GM18499 (cell line): ENCODE measurements around the gene MSANTD3.
"Not testable (repeated sequence)": the region's sequence is repeated elsewhere in the genome, so short reads cannot be mapped to it uniquely, and the experiment has no call there.

Experiments
- ATAC-seq: cut with Tn5 transposase; IDR thresholded peaks from one replicate; pipeline ENCODE4 v1.9.1; 2021; ENCODE audit warnings: moderate number of reproducible peaks; ENCODE audit not compliant: insufficient read depth, unreplicated experiment

The MSANTD3 gene

GRCh38 chr9:100426530-100427365 lies at the start of gene MSANTD3:
Gene MSANTD3, plus strand, starts transcription at chr9:100427143. Its CDS starts 14,796 bp downstream, at chr9:100441939.
- no peak for ATAC-seq

GRCh38 chr9:100379862-100380261 lies 47.1 kb upstream of the MSANTD3 start:
- ATAC-seq = no peak

GRCh38 chr9:100392989-100393388 lies 34.0 kb upstream of the MSANTD3 start:
- ATAC-seq = not testable (repeated sequence)

GRCh38 chr9:100394032-100394695 lies 32.8 kb upstream of the MSANTD3 start:
- ATAC-seq = no peak

- ATAC-seq = no peak
Measured at GRCh38 chr9:100394816-100395215, 32.1 kb upstream of the MSANTD3 start.

GRCh38 chr9:100396769-100397168 lies 30.2 kb upstream of the MSANTD3 start:
- ATAC-seq = no peak

- no peak for ATAC-seq
Measured at GRCh38 chr9:100397529-100398266, 29.2 kb upstream of the MSANTD3 start.

- ATAC-seq = no peak
Measured at GRCh38 chr9:100401042-100401441, 25.9 kb upstream of the MSANTD3 start.

GRCh38 chr9:100406962-100407361 lies 20.0 kb upstream of the MSANTD3 start:
- no peak for ATAC-seq

GRCh38 chr9:100408546-100409175 lies 18.3 kb upstream of the MSANTD3 start:
- no peak for ATAC-seq

GRCh38 chr9:100409176-100409556 lies 17.8 kb upstream of the MSANTD3 start:
- ATAC-seq = no peak

- ATAC-seq = peak; percentile 98
Measured at GRCh38 chr9:100411472-100412283, 15.3 kb upstream of the MSANTD3 start.

- no peak for ATAC-seq
Measured at GRCh38 chr9:100413839-100414420, 13.0 kb upstream of the MSANTD3 start.

- ATAC-seq = no peak
Measured at GRCh38 chr9:100417815-100418214, 9.1 kb upstream of the MSANTD3 start.

GRCh38 chr9:100419166-100419565 lies 7.8 kb upstream of the MSANTD3 start:
- ATAC-seq = no peak

GRCh38 chr9:100421116-100421515 lies 5.8 kb upstream of the MSANTD3 start:
- ATAC-seq = not testable (repeated sequence)

GRCh38 chr9:100425758-100426157 lies 1.2 kb upstream of the MSANTD3 start:
- no peak for ATAC-seq

- no peak for ATAC-seq
Measured at GRCh38 chr9:100426189-100426529, 784 bp upstream of the MSANTD3 start.
